ENCODE results near the gene P4HB.
A peak's percentile ranks its signal among the peaks of the same experiment; 100 is the strongest.

P4HB gene

DNA sequence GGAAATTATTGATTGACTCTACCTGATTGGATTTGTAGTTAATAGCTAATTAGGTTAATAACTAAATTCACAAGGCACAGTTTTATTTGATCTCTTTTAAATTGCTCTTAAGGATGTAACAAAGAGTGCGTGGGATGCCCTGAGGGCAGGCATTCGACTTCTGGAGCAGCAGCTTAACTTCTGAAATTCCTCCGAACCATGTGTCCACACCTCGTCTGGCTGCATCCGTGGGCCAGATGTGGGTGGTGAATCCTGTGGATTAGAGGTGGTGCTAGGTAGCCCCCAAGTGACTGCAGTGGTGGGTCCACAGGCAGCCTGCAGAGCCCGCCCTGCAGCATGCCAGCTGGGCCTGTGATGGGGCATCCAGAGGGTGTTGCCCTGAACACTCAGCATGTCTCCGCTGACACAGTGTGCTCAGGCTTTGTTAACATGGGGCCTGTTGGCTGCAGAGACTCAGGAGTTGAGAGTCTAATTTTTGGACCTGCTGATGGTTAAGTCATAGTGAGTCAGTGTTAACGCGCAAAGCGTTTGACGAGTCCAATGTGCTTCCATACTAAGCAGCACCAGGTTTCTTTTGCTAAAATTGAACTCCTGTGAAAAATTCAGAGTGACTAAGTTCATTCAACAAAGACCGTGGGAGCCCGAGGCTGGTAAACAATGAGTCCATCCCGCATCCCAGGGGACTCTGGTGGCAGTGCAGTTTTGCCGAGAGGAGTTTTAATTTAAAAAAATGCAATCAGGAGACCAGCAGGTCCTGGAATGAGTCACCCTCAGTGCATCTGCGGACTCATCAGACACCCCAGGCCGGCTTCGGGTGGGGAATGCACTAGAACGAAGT lies 37.9 kb upstream of the P4HB start:
- DNase-seq (ENCODE audit: low read depth): no peak

DNA sequence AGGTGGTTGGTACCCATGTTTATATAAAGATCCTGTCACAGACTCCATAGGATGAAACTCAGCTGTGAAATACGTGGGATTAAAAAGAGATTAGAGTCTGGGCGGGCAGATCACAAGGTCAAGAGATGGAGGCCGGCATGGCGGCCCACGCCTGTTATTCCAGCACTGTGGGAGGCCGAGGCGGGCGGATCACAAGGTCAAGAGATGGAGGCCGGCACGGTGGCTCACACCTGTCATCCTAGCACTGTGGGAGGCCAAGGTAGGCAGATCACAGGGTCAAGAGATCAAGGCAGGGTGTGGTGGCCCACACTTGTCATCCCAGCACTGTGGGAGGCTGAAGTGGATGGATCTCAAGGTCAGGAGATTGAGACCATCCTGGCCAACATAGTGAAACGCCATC lies 35.1 kb upstream of the P4HB start:
- DNase-seq (ENCODE audit: low read depth): no peak

DNA sequence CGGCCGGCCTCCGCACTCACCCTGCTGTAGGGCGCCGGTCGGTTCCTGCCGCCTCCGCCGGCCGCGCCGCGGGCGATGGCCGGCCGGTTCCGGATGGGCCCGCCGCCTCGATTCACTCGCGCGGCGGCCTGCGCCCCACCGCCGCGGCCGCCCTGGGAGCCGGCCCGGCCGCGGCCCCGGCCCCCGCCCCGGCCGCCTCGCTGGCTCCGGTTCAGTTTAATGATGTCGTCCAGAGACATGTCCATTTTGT lies 30.9 kb upstream of the P4HB start:
- no peak for DNase-seq (ENCODE audit: low read depth)

DNA sequence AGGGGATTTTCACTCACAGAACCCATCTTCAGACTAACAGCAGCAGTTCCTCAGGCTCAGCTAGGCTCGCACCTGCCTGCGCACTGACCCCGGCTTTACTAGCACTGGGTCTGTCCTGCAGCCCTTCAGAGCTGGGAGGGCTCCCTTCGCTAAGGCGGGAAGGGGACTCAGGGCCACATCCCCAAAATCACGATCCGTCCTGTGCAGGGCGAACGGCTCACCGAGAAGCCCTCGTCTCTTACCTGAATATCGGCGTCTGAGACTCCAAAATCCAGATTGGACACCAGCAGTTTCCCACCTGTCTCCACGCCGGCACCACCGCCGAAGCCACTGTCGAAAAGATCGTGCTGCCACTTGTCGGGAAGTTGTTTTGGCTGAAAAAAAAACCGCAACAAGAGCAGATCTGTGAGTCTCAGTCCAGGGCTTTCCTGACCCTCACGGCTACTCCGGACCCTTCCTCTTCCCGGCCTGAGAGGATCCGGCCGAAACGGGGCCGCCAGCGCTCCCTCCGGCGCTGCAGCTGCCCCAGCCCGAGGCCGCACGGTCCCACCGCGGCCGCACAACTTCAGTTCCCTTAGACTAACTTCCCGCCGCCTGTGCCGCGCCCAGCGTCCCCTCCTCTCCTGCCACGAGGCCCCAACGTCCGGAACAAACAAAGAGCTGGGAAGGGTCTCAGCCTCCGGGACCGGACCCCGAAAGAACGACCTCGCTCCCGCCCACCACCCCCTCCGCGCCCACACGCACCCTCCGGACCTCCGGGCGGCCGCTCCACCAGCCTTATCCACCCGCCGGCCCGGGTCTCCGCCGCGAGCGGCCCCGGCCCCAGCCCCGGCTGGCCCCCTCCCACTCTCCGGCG lies 30.3 kb upstream of the P4HB start:
- DNase-seq (ENCODE audit: low read depth): no peak

DNA sequence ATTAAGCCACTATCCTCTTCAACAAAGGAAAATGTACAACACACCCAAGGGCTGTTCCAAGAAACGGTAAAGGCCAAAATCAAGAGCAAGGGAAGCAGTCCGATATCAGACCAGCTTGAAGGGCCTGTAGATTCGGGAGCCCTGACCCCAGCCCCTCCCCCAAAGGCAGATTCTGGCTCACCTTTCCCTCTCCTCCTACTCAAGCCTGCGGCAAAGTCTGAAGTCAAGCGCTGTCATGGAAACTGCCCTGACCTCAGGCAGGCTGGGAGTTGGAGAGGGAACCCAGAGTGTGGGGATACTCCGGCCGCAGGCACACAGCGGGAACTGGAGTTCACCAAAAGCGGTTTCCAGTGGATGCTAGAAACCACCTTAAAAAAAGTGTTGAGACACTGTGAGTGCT lies 29.3 kb upstream of the P4HB start:
- DNase-seq (ENCODE audit: low read depth): no peak

DNA sequence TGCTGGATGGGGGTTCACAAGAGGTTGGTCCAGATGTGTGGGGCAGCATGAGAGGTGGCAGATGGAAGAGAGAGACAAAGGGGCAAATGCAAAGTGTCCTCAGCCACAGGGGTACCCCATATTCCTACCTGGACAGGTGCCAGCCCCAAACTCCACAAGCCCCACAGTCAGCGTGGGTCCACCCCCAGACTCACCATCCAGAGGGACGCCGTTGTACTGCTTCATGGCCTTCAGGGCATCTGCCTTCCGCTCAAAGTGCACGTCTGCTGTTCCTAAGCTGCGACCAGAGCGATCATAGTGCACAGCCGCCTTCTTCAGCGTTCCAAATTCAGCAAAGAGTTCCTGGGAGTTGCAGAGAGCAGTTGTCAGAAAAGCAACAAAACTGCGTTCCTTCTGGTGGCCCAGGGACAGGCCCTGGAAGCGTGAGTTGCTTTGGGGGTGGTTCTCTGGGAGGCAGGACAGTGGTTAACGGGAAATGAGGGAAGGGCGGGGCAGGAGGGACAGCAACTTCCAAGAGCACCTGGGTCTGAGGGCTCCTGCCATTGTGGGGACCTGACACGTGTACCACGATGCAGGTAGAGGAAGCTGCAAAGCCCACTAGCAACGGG lies 28.8 kb upstream of the P4HB start:
- no peak for DNase-seq (ENCODE audit: low read depth)

DNA sequence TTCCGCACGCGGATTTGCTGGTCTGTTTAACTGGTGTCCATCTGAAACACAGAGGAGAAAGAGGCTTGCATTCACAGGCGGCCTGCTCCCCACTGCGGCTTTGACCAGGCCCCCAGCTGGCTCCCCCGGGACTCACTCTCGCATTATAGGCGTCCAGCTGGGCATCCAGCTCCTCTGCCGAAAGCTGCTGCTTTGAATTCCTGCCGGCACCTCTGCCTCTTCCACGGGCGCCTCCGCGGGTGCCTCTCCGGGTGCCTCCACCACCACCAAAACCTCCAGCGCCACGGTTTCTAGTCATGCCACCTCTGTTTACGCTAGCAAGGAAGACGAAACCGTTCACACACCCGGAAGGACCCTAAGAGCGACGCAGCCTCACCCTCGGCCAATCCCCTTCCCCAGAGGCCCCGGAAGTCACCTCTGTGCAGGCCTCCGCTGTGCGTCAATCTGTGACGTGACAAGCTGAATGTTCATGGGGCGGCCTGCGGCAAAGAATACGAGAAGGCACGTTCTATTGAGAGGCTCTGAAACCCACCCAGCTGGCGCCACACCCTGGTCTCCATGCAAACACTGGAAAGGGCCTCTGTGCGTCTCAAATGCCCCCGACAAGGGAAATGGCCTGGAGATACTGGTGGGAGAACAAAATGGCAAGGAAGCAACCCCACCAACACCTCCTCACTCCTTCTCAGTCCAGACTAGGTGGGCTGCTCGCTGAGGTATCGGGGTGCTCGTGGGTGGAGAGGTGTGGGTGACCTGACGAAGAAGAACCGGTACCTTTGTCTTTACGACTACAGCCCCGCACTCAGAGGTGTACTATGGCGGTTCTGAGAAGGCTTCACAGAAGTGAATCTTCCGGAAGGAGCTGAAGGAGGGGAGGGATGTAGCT lies 28.0 kb upstream of the P4HB start:
- no peak for DNase-seq (ENCODE audit: low read depth)

DNA sequence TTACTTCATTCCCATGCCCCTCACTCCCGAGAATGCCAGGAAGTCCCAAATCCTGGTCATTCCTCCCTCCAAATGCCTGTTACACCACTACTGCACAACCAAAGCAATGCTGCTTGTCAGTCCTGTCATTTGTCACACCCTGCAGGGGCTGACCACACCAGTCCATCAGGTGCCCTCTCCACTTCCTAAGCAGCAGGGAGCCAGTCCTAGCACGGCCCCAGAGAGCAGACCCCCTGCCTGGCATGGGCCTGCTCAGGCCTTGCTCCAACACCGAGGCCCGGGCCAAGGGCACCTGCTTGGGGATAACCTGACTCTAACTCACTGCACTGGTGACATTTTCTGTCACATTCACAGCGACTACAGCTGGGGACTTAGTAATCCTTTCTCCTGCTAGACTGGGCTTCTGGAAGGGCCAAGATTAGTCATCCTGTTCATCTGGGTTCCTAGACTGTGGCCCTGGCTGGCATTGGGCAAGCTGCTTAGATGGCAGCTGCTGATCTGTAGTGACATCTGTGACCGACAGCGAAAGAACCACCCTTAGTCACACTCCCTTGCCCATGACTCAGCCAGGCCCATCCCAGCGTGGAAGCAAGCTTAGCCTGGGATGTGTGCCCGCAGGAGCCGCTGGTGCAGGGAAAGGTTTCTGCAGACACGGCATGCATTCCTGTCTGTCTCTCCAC lies 25.7 kb upstream of the P4HB start:
- no peak for DNase-seq (ENCODE audit: low read depth)

DNA sequence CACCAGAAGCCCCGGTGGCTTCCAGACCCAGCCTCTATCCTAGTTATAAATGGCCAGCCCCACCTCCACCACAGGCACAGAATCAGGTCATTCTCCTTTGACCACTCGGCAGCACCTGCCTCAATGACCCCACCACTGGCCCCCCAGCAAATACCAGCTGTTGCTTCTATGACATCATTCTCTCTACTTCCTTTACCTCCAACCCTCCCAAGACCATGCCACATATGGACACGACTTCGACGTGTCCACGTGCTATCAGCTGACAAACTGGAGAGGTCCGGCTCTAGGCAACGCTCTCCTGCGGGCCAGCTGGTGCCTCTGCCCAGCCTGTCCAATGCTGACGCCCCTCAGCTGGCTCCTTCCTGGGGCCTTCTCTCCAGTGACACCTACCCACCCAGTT lies 25.1 kb upstream of the P4HB start:
- DNase-seq (ENCODE audit: low read depth): no peak

DNA sequence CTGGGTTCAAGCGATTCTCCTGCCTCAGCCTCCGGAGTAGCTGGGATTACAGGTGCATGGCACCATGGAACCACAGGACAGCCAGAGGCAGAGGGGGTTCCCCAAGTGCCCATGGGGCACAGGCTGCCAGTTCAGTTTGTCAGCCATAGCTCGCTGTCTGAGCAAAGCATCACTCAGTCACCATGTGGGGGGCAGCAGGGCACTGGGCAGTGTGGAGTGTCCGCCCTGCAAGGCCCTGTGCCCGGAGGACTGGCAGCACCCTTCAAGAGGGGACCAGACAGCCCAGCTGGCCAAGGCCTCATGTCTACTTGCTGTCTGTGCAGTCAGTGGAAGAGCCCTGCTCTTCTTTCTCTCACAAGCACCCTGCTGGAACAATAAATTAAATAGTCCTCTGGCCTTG lies 24.6 kb upstream of the P4HB start:
- DNase-seq (ENCODE audit: low read depth): no peak

DNA sequence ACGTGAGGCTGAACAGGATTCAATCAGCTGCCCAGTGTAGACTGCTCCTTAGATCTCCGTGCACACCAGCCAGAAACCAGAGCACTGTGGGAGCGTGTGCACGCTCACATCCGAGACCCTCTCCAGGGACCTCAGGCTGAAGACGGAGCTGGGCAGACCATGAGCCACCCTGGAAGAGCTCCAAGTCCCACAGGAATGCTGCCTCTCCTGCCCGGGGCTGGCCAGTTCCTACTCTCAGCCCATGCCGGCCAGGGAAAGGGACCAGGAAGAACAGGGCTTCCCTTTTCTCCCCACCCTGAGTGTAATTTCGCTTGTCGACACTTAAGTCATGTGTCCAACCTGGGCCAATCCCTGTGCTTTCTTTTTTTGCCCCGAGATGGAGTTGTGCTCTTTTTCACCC lies 24.2 kb upstream of the P4HB start:
- no peak for DNase-seq (ENCODE audit: low read depth)

DNA sequence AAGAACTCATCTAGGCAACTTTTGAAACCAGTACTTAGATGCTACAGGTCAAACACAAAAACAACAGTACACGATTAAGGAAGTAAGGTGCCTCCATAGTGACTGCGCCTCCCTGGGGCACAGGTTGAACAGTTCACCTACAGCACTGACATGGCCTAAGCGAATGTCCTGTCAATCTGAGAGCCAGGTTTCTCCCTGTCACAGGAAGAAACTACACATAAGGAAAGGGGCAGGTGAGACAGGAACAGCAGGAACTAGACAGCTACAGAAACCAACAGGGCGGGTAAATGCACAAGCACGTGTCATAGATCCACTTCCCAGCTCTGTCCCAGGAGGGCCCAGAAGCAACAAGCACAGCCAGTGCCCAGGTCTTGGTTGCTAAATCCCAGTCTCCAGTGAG lies 18.8 kb upstream of the P4HB start:
- DNase-seq (ENCODE audit: low read depth): no peak

DNA sequence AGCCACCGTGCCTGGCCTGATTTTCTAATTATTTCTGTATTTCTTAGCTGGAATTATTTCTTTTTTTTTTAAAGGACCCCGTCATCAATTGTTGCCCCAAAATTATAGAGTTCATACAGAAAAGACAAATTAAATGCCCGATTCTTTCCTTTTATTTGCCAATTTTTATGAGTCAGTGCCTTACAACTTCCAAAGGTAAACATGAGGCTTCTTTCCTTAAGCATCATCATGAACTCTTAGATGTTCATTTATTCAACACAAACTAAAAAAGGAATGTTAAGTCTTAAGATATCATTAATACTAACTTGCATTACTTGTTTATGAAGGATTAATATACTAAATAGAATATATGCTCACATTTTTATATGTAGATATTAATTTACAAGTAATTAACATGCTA lies 18.0 kb upstream of the P4HB start:
- no peak for DNase-seq (ENCODE audit: low read depth)

DNA sequence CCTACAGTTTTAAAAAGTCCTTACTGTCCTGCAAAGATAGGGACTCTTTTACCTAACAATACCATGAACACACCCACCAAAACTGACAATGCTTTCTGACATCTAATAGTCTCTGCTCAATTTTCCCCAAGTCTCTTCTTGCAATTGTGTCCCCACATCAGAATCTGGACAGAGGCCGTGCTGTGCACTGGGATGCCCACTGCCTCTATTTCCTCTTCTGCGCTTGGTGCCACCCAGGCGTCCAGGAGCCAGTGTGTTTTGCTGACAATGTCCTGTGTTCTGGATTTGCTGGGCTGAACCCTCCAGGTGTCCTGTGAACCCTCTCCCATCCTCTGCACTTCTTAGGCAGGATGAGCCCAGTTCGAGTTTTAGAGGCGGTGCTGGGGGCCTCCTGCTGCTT lies 17.2 kb upstream of the P4HB start:
- no peak for DNase-seq (ENCODE audit: low read depth)

DNA sequence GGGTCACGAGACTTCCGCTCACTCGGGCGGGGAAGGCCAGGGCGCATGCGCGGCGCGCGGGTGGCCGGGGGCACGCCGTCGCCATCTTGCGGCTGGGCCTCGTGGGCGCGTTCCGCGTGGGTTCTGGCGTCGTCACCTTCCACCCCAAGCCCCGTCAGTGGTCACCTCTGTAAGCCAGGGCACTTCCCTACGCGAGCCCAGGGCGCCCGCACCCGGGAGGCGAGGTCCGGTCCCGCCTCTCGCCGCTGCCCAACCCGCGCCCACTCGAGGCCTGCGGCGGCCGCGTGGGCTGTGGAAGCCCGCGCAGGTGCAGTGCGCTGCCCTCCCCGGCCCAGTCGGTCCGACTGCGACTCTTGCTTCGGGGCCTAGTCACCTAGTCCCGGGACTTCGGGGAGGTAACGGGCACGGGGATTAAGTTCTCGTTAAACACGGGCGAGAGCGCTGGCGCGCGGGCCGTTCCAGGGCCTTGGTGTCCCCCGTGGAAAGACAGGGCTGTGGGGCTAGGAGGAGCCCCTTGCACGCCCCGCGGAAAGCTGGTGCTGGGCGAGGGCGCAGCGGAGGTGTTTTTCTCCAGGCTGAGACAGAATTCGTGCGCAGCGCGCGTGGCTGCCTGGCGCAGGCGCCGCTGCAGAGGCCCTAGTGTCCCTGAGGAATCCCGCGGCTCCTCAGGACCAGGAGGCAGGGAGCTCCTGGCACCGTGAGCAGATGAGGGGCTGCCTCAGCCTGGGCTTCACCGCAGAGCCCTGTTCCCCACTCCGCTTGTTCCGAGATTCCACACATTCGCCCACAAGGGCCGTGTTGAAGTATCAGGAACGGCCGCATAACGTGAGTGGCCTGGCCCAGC lies 11.3 kb upstream of the P4HB start:
- DNase-seq (ENCODE audit: low read depth): peak; percentile 95

DNA sequence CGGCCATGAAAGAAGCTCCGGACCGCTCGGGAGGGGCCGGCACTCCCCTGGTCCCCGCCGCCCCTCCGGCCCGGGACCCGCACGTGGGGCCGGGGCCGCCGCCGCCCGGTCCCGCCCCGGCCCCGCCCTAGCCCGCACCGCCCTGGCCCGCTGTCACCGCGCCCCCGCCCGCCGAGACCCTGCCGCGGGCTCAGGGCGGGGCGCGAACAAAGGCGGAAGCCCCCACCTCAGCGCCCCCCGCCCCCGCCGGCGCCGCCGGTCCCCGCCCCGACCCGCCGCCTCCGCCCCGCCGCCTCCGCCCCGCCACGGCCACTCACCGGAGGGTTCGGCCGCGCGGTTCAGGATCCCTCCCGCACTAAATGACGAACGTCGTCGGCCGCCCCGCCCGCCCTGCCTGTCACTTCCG lies 10.6 kb upstream of the P4HB start, which contains the start of gene ARHGDIA:
Gene ARHGDIA, minus strand, starts transcription at position 357 of the 406 bp plus-strand sequence. CDS start 1,407 bp downstream, outside the sequence.
- no peak for DNase-seq (ENCODE audit: low read depth)

DNA sequence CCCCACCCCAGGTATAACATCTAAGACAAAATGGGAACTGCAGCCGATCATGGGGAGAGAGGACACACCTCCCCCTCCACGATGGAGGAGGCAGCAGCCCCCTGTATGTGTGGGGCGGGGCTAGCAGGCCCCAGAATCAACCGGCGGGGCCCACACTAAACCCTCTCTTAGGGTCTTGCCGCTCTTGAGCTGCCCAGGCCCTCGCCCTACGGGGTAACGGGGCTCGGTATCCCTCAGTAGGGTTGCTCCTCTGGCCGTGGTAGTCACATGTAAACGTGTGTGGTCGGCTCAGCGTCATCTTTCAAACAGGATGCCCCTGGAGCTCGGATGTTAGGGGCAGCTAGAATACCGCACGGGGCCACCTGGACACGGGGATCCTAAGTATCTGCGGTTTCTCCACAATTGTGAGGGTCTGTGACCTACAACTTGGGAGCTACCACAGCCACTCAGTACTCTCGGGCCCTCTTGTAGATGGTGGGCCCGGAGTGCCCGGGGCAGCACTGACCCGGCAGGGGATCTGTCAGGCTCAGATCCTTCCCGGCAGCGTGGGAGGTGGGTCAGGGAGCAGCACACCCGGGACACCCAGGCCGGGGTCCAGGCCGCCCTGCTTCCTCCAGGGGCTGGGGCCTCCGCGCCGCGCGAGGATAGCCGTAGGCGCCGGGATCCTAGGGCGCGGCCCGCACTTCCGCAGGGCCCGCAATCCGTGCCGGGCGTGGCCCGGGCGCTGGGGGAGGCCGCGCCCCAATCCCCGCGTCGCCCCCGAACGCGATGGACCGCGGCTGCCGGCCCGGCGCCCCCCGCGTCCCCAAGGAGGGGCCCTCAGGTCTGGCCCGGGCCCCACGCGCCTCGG lies 10.0 kb upstream of the P4HB start:
- no peak for DNase-seq (ENCODE audit: low read depth)

DNA sequence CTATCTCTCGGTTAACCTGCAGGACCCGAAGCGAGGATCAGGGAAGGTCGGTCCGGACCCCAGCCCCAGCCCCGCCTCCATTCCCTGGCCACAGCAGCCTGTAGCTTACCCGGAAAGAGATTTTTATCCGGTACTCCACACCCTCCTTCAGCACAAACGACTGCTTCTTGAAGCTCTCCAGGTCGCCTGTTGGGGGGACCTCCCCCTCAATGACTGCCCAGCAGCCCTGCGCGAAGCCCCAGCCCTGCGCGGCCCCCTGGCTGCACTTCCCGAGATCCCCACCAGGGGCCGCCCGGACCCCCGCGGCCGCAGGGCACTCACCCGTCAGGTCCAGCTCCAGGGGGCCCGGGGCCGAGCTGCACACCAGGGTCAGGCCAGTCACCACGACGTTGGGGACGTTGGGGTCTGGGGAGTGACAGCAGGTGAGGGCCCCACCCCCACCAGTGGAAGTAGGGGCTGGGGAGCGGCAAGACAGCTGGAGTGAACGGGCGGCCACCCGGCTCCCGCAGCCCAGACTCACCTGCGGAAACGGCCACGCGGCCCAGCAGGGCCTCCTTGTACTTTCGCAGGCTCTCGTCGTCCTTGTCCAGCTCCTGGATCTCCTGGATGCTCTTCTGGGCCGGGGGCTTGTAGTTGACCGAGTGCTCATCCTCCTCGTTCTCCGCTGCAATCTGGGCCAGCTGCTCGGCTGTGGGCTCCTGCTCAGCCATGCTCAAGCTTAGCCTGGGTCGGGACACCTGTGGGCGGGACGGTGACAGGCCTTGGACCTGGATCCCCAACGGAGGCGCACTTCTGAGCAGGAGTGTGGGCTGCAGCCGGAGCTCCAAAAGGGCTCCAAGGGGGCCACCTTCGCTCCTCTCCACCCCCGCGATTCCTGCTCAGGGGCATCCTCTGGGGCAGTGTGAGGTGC lies 9.1 kb upstream of the P4HB start:
- no peak for DNase-seq (ENCODE audit: low read depth)
